ENCODE data around the gene TRNP1.
A peak's percentile ranks its signal among the peaks of the same experiment; 100 is the strongest.

The TRNP1 gene

GRCh38 chr1:27037518-27037917, 44.0 kb downstream of the TRNP1 start:
- Histone ChIP-seq H3K4me3 (no peak overlapping the region), H3K27ac (no peak overlapping the region)
- TF ChIP-seq CTCF (IDR thresholded peaks at IDR 0.05), result no peak
- DNase-seq (ENCODE audit: low spot score), result no peak

- no peak for TF ChIP-seq CTCF (IDR thresholded peaks at IDR 0.05)
Observed at GRCh38 chr1:27038020-27038419, 44.5 kb downstream of the TRNP1 start.

GRCh38 chr1:27042670-27043069, 49.2 kb downstream of the TRNP1 start:
- no peak for TF ChIP-seq CTCF (IDR thresholded peaks at IDR 0.05)
- Histone ChIP-seq H3K27ac (no peak overlapping the region), H3K4me3 (no peak overlapping the region)
- DNase-seq (ENCODE audit: low spot score), result no peak

More at GRCh38 chr1:27038020-27038419, 44.5 kb downstream of the TRNP1 start:
- Histone ChIP-seq H3K27ac (no peak overlapping the region), H3K4me3 (no peak overlapping the region)
- no peak for DNase-seq (ENCODE audit: low spot score)

- DNase-seq (ENCODE audit: low spot score), result peak; percentile 86
- Histone ChIP-seq H3K27ac (no peak overlapping the region), H3K4me3 (peak overlapping the region; percentile 49)
- peak; percentile 90 for TF ChIP-seq CTCF (IDR thresholded peaks at IDR 0.05)
Observed at GRCh38 chr1:27044613-27045151, 51.2 kb downstream of the TRNP1 start.

GRCh38 chr1:27045973-27046558, 52.6 kb downstream of the TRNP1 start:
- DNase-seq (ENCODE audit: low spot score), result no peak
- no peak overlapping the region for H3K27ac ChIP-seq
- peak; percentile 76 for TF ChIP-seq CTCF (IDR thresholded peaks at IDR 0.05)
- no peak overlapping the region for H3K4me3 ChIP-seq

GRCh38 chr1:27047914-27048313, 54.4 kb downstream of the TRNP1 start:
- H3K4me3 ChIP-seq, result no peak overlapping the region
- TF ChIP-seq CTCF (IDR thresholded peaks at IDR 0.05), result no peak
- DNase-seq (ENCODE audit: low spot score), result no peak
- no peak overlapping the region for H3K27ac ChIP-seq

- DNase-seq (ENCODE audit: low spot score), result no peak
- no peak overlapping the region for H3K4me3 ChIP-seq
- H3K27ac ChIP-seq, result no peak overlapping the region
- TF ChIP-seq CTCF (IDR thresholded peaks at IDR 0.05), result no peak
Observed at GRCh38 chr1:27049100-27049499, 55.6 kb downstream of the TRNP1 start.

Measured in coronary artery (tissue), 2 donors.